Astrocyte (in vitro differentiated cells and primary cell): Measurements from ENCODE around the gene COL23A1.

Source experiments
- CTCF ChIP-seq: IDR thresholded peaks from 2 replicates; pipeline ENCODE4 v1.5.1; 2011; ENCODE audit warnings: low read depth, mild to moderate bottlenecking, inconsistent platforms, low read length, moderate library complexity; ENCODE audit not compliant: insufficient read depth
- EZH2 ChIP-seq: IDR thresholded peaks from 2 replicates; pipeline ENCODE4 v1.6.1; 2012; ENCODE audit warnings: mild to moderate bottlenecking, low read length, inconsistent platforms; ENCODE audit not compliant: insufficient read depth

- TF ChIP-seq CTCF (no peak), EZH2 (no peak)
These were observed 111.8 kb downstream of the COL23A1 start for GRCh38 chr5:178478370-178478769.
